GM23338 (cell line): Measurements from ENCODE around the gene UNC5B. TPM values are rescaled to one million over a fixed set of nuclear protein-coding genes. Genes with fewer than 3 reads are reported as not detected.

Source experiments
- ATAC-seq: fragments of 200-7000 bp; cut with Tn5 transposase; 3 replicates; pipeline ENCODE4 v1.9.1; 2020
- DNase-seq: peaks from one replicate; pipeline ENCODE4 v3.0.0-alpha.2; 2015; ENCODE audit warnings: low spot score
- H2AFZ ChIP-seq: fragments of 200-600 bp; sonication (generic); 2 replicates; pipeline ENCODE4 v1.8.0; 2016; ENCODE audit warnings: antibody characterized with exemption, mild to moderate bottlenecking, moderate library complexity
- H3F3A ChIP-seq: fragments of 200-600 bp; sonication (generic); replicated peaks from 2 replicates; pipeline ENCODE4 v1.8.0; 2017; ENCODE audit warnings: antibody characterized with exemption, mixed run types, low read depth
- H3K27ac ChIP-seq: fragments of 200-600 bp; sonication (generic); 2 replicates; pipeline ENCODE4 v1.6.1; 2016; ENCODE audit warnings: low read depth
- H3K27me3 ChIP-seq: fragments of 200-600 bp; sonication (generic); 2 replicates; pipeline ENCODE4 v1.8.0; 2016; ENCODE audit warnings: mild to moderate bottlenecking, mixed run types, moderate library complexity; ENCODE audit not compliant: insufficient read depth
- H3K36me3 ChIP-seq: fragments of 200-600 bp; sonication (generic); 2 replicates; pipeline ENCODE4 v1.8.0; 2016; ENCODE audit warnings: mild to moderate bottlenecking; ENCODE audit not compliant: insufficient read depth
- H3K4me1 ChIP-seq: fragments of 200-600 bp; sonication (generic); 2 replicates; pipeline ENCODE4 v1.8.0; 2016; ENCODE audit warnings: mild to moderate bottlenecking, moderate library complexity; ENCODE audit not compliant: insufficient read depth
- H3K4me2 ChIP-seq: fragments of 200-600 bp; sonication (generic); 2 replicates; pipeline ENCODE4 v1.7.1; 2017; ENCODE audit warnings: mixed run types
- H3K4me3 ChIP-seq: fragments of 200-600 bp; sonication (generic); 2 replicates; pipeline ENCODE4 v1.6.1; 2016; ENCODE audit warnings: mixed run types
- H3K79me2 ChIP-seq: fragments of 200-600 bp; sonication (generic); replicated peaks from 2 replicates; pipeline ENCODE4 v1.8.0; 2017; ENCODE audit warnings: mild to moderate bottlenecking; ENCODE audit not compliant: insufficient read depth
- H3K9me2 ChIP-seq: fragments of 200-600 bp; sonication (generic); 2 replicates; pipeline ENCODE4 v1.8.0; 2017; ENCODE audit not compliant: insufficient read depth
- H4K20me1 ChIP-seq: fragments of 200-600 bp; sonication (generic); replicated peaks from 2 replicates; pipeline ENCODE4 v1.8.0; 2017; ENCODE audit warnings: mild to moderate bottlenecking; ENCODE audit not compliant: insufficient read depth
- H3K27ac Mint-ChIP-seq: 2 replicates; pipeline ENCODE4 v1.8.0; 2020; ENCODE audit warnings: inconsistent platforms, mild to moderate bottlenecking, moderate library complexity, mixed read lengths
- H3K27me3 Mint-ChIP-seq: 3 replicates; pipeline ENCODE4 v1.8.0; 2022; ENCODE audit warnings: low read depth, mild to moderate bottlenecking, moderate library complexity, mixed read lengths, inconsistent platforms; ENCODE audit not compliant: insufficient read depth, poor library complexity
- H3K36me3 Mint-ChIP-seq: 3 replicates; pipeline ENCODE4 v1.8.0; 2021; ENCODE audit warnings: low read depth, mild to moderate bottlenecking, inconsistent platforms, moderate library complexity, mixed read lengths
- H3K4me1 Mint-ChIP-seq: 3 replicates; pipeline ENCODE4 v1.8.0; 2020; ENCODE audit warnings: mild to moderate bottlenecking, inconsistent platforms, mixed read lengths
- H3K4me3 Mint-ChIP-seq: 3 replicates; pipeline ENCODE4 v1.8.0; 2021; ENCODE audit warnings: moderate library complexity, mild to moderate bottlenecking, inconsistent platforms, mixed read lengths
- H3K9me3 Mint-ChIP-seq: 3 replicates; pipeline ENCODE4 v1.8.0; 2020; ENCODE audit warnings: moderate library complexity, mild to moderate bottlenecking, inconsistent platforms, mixed read lengths
- EZH2phosphoT487 ChIP-seq: fragments of 200-600 bp; sonication (generic); IDR thresholded peaks from one replicate; pipeline ENCODE4 v1.8.1; 2018; ENCODE audit warnings: antibody characterized with exemption; ENCODE audit not compliant: unreplicated experiment
- JUNB ChIP-seq: IDR thresholded peaks from one replicate; pipeline ENCODE4 v1.6.1; 2016; ENCODE audit warnings: antibody characterized with exemption; ENCODE audit not compliant: unreplicated experiment
- NANOG ChIP-seq: IDR thresholded peaks from 2 replicates; pipeline ENCODE4 v1.6.1; 2016; ENCODE audit warnings: antibody characterized with exemption, borderline replicate concordance
- polyA plus RNA-seq: library from polyadenylated mRNA; unstranded; fragments of >200 nt; fragmentation: Nextera tagmentation; extraction: Ambion mirVana; gene quantifications from 2 replicates; pipeline ENCODE4 v1.2.1, GENCODE V29; 2016
- total RNA-seq: library from RNA; depleted of rRNA; stranded (reverse); fragments of >200 nt; shearing (Covaris generic); gene quantifications from 2 replicates; pipeline ENCODE4 v1.2.3, GENCODE V29; 2014
- TF ChIP-seq, protein P1 (sequence below): fragments of 250-450 bp; sonication (Bioruptor Pico); IDR thresholded peaks from 2 replicates; pipeline ENCODE4 v1.5.0; 2020; ENCODE audit warnings: mild to moderate bottlenecking, moderate library complexity

The UNC5B gene
- total and polyA plus RNA-seq, 2 experiments from 2014 or later: 8.0 to 31.2 TPM

- TF ChIP-seq, protein P1, sequence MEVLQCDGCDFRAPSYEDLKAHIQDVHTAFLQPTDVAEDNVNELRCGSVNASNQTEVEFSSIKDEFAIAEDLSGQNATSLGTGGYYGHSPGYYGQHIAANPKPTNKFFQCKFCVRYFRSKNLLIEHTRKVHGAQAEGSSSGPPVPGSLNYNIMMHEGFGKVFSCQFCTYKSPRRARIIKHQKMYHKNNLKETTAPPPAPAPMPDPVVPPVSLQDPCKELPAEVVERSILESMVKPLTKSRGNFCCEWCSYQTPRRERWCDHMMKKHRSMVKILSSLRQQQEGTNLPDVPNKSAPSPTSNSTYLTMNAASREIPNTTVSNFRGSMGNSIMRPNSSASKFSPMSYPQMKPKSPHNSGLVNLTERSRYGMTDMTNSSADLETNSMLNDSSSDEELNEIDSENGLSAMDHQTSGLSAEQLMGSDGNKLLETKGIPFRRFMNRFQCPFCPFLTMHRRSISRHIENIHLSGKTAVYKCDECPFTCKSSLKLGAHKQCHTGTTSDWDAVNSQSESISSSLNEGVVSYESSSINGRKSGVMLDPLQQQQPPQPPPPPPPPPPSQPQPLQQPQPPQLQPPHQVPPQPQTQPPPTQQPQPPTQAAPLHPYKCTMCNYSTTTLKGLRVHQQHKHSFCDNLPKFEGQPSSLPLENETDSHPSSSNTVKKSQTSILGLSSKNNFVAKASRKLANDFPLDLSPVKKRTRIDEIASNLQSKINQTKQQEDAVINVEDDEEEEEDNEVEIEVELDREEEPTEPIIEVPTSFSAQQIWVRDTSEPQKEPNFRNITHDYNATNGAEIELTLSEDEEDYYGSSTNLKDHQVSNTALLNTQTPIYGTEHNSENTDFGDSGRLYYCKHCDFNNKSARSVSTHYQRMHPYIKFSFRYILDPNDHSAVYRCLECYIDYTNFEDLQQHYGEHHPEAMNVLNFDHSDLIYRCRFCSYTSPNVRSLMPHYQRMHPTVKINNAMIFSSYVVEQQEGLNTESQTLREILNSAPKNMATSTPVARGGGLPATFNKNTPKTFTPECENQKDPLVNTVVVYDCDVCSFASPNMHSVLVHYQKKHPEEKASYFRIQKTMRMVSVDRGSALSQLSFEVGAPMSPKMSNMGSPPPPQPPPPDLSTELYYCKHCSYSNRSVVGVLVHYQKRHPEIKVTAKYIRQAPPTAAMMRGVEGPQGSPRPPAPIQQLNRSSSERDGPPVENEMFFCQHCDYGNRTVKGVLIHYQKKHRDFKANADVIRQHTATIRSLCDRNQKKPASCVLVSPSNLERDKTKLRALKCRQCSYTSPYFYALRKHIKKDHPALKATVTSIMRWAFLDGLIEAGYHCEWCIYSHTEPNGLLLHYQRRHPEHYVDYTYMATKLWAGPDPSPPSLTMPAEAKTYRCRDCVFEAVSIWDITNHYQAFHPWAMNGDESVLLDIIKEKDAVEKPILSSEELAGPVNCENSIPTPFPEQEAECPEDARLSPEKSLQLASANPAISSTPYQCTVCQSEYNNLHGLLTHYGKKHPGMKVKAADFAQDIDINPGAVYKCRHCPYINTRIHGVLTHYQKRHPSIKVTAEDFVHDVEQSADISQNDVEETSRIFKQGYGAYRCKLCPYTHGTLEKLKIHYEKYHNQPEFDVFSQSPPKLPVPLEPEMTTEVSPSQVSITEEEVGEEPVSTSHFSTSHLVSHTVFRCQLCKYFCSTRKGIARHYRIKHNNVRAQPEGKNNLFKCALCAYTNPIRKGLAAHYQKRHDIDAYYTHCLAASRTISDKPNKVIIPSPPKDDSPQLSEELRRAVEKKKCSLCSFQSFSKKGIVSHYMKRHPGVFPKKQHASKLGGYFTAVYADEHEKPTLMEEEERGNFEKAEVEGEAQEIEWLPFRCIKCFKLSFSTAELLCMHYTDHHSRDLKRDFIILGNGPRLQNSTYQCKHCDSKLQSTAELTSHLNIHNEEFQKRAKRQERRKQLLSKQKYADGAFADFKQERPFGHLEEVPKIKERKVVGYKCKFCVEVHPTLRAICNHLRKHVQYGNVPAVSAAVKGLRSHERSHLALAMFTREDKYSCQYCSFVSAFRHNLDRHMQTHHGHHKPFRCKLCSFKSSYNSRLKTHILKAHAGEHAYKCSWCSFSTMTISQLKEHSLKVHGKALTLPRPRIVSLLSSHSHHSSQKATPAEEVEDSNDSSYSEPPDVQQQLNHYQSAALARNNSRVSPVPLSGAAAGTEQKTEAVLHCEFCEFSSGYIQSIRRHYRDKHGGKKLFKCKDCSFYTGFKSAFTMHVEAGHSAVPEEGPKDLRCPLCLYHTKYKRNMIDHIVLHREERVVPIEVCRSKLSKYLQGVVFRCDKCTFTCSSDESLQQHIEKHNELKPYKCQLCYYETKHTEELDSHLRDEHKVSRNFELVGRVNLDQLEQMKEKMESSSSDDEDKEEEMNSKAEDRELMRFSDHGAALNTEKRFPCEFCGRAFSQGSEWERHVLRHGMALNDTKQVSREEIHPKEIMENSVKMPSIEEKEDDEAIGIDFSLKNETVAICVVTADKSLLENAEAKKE: no peak
- no peak for TF ChIP-seq NANOG
Measured at GRCh38 chr10:71260622-71261325, 48.4 kb downstream of the UNC5B start (continued).

DNA sequence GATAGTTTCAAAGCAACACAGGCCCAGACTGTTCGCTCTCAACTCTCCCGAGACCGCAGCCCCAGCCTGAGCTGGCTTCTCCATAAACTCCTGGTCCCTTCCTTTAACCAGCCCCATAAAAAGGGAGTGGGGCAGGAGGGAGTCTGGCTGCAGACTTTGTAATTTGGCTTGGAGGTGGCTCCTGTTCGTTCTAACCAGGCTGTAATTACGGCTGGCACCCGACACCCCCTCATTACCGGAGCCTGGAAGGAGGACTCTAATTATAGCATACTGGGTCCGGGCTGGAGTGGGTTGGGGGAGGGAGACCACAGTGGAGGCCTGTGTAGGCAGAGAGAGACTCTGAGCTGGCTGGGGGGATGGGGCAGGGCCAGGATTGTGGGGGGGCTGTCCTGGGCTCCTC lies 49.7 kb downstream of the UNC5B start:
- TF ChIP-seq NANOG (no peak), JUNB (no peak), EZH2phosphoT487 (no peak)
- TF ChIP-seq, protein P1: no peak
- peak; percentile 4; the same call in 2 of the 3 replicates for ATAC-seq
- Histone ChIP-seq H3F3A (no peaks in the 10 kb centered on the region), H3K4me2 (0 out of 2 replicates have a peak overlapping the region, but pooled peaks have one; percentile 10), H3K4me3 (no peak overlapping the region), H3K36me3 (no peaks in the 10 kb centered on the region), H3K27ac (no peak overlapping the region), H3K79me2 (peaks cover 14% of the 10 kb centered on the region; the same call in 1 of the 2 replicates), H4K20me1 (no peaks in the 10 kb centered on the region; the same call in 1 of the 2 replicates), H3K27me3 (no peaks in the 10 kb centered on the region), H3K9me2 (no peaks in the 10 kb centered on the region), H3K4me1 (peaks cover 47% of the 10 kb centered on the region), H2AFZ (no peak overlapping the region)
- no peak for DNase-seq
- H3K27me3 Mint-ChIP-seq: peaks cover 16% of the 10 kb centered on the region
- no peak overlapping the region for H3K4me3 Mint-ChIP-seq
- H3K36me3 Mint-ChIP-seq: no peaks in the 10 kb centered on the region; the same call in 1 of the 3 replicates
- peaks cover 66% of the 10 kb centered on the region for H3K4me1 Mint-ChIP-seq
- H3K9me3 Mint-ChIP-seq: no peaks in the 10 kb centered on the region
- H3K27ac Mint-ChIP-seq: no peak overlapping the region
